Activated CD4-positive, CD25-positive, alpha-beta regulatory T cell (primary cell): ENCODE data around the gene NDUFS4.
"Not testable (repeated sequence)": the region's sequence is repeated elsewhere in the genome, so short reads cannot be mapped to it uniquely, and the experiment has no call there.

Source experiments
- DNase-seq, 4 experiments: peaks; one replicate each; lab custom pipeline; 2025; lab: John Stamatoyannopoulos, UW

The NDUFS4 gene

DNA sequence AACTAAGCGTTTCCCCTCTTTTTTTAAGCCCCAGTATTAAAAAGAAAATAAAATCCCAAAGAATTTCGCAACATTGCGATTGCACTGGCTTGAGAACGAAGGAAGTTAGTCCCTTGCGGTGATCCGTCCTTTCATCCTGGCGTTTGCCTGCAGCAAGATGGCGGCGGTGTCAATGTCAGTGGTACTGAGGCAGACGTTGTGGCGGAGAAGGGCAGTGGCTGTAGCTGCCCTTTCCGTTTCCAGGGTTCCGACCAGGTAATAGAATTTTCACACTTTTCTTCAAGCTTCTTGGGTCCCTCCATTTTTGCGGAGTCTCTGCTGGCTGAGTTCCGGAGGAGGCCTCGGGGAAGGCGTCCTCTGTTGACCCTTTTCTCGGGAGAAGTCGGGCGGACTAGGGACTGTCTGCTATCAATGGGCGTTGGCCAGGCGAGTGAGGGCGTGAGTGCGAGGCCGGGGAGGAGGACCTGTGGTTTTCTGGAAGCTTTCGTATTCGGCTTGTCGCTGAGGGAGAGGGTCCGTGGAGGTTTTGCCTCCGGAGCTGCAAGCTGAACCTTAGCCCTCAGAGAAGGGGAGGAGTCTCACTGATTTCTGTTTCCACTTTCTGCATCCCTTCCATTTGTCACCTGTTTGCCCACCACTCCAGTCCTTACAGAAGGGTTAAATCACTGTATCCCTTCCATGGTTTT is at the start of gene NDUFS4:
TSS of gene NDUFS4 (plus strand) at position 134 of the 686 bp plus-strand sequence. CDS start at position 158, 24 bp downstream.
- DNase-seq: peak; percentile 37 to 69 (median 54)

DNA sequence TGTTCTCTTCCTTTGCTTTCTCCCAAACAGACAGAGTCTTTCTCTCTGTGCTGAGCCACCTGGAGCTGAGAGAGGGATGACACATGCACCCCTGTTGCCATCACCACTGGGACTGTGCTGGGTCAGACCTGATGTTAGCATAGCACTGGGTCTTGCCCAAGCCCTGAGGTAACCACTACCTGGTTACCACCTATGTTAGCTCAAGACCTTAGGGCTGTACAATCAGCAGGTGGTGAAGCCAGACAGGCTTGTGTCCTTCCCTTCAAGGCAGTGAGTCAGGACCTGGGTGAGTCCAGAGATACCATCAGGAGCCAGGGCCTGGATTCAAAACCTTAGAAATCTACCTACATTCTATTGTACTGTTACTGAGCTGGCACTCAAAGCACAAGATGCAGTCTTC is 47.9 kb upstream of the NDUFS4 start:
- DNase-seq: no peak

DNA sequence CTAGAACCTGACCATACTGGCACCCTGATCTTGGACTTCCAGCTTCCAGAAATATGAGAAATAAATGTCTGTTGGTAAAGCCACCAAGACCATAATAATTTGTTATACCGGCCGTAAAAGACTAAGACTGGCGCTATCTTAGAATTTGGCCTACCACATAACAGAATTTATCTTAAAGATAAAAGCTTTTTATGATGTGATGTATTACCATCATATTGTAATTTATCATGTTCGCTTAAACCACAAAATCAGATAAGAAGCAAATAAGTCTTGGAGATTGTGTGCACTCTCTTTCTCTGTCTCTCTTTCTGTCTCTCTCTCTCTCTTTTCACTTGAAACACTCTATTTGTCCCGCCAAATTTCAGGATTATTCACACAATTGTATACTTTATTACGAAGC is 44.5 kb upstream of the NDUFS4 start:
- DNase-seq: no peak

DNA sequence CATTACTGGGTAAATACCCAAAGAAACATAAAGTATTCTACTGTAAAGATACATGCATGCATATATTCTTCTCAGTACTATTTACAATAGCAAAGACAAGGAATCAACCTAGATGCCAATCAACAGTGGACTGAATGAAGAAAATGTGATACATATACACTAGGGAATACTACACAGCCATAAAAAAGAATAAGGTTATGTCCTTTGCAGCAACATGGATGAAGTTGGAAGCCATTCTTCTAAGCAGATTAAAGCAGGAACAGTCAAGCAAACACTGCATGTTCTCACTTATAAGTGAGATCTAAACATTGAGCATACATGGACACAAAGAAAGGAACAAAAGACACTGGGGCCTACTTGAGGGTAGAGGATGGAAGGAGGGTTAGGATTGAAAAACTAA is 39.6 kb upstream of the NDUFS4 start:
- no peak for DNase-seq

DNA sequence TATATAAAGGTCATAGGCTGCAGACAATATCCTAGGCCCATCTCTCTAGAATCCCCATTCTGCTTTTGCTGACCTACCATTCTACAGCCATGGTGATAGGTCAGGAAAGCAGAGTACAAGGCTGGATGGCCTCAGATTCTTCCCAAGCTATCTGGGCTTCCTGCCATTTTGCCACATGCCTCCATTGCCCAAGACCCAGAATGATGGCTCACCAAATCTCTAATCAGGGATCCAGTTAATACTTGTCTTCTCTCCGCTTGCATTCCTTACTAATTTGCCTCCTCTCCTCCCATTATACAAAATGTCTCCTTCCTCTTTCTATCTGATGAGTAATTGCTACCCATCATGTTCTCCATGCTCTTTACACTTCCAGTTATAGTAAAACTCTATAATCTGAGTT is 22.7 kb upstream of the NDUFS4 start:
- DNase-seq: no peak

DNA sequence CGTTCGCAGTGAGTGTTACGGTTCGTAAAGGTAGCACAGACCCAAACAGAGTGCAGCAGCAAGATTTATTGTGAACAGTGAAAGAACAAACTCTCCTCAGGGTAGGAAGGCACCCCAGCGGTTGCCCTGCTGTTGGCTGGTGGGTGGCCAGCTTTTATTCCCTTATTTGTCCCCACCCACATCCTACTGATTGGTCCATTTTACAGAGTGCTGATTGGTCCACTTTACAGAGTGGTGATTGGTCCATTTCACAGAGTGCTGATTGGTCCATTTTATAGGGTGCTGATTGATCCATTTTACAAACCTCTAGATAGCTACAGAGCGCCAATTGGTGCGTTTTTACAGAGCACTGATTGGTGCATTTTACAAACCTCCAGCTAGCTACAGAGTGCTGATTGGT is 19.7 kb upstream of the NDUFS4 start:
- not testable (repeated sequence) for DNase-seq

DNA sequence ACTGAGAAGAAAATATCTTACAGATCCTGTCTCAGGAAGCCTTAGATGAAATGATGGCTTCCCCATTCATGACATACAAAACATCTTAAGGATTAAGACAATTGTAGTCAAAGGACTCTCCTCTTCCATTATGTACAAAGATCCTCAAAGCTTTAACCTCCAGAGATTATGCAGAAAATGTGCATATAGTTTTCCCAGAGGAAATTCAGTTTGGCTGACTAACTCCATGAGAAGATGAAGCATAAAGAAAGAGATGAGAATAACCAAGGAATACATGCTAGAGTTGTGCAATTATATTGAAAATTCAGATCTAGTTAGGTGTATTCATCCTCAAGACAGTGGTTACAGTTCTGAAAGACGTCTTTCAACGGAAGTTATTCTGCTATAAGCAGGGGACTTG is 18.6 kb upstream of the NDUFS4 start:
- DNase-seq: no peak

DNA sequence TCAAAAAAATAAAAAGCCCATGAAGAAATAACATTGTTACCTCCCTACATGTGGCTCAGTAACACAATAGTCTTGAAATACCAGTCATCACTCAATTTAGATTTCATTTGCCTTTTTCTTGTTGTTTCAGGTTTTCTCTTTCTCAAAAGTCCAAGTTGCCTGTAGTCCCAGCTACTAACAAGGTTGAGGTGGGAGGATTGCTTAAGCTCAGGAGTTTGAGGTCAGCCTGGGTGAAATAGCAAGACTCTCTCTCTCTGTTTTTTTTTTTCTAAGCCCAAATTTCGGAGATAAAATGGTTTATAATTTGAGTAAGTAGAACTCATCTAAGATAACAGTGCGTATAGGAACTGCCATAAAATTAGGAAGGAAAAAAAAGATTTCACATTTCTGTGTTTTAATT is 17.5 kb upstream of the NDUFS4 start:
- no peak for DNase-seq

DNA sequence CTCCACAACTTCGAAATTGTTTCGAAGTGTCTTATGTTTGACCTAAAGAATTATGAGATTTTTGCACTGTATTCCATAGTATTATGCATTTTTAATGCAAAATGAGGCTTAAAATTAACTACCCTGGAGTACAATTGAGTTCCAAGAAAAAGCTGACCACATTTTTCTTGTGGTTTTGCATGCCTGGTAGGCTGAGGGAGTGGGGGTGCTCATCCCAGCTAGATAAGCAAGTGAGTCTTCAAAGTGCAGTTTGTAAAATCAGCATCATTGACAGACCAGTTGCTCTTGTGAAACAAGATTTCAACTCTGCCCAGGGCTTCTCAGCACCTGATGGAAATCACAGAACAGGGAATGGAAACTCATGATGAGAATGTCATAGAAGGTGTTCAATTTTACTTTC is 17.0 kb upstream of the NDUFS4 start:
- DNase-seq: no peak

DNA sequence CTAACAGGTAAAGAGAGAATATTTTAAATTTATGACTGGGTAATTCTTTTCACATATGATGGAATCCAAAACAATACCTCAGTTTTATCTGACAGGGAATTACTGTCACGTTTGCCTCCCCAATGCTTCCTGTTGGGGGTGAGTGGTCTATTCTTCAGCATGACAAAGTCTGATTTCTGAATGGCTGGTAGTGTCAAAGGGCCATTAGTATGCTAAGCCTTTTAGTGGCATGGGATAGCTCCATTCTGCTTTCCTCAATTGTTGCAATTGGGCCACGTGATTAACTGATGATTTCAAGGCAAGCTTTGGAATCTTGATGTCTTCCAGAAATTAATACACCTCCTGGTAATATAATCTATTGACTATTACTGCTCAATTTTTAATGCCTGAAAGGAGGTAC is 14.7 kb upstream of the NDUFS4 start:
- no peak for DNase-seq

DNA sequence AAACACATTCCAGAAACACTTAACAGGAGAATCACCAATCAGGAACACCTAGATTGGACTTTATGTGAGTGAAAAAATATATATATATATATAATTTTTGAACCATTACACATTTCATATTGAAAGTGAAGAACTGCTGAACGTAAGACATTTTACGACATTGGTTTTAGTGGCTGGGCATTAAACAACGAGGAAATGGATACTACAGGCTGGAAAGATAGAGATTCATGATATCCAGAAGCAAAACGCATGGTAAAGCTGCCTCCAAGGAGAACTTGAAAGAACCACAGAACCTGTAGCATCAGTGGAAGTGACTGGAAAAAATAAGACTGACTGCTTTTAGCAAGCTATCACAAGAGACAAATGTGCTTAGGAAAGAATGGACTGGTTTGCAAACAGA is 13.2 kb upstream of the NDUFS4 start:
- DNase-seq: no peak

DNA sequence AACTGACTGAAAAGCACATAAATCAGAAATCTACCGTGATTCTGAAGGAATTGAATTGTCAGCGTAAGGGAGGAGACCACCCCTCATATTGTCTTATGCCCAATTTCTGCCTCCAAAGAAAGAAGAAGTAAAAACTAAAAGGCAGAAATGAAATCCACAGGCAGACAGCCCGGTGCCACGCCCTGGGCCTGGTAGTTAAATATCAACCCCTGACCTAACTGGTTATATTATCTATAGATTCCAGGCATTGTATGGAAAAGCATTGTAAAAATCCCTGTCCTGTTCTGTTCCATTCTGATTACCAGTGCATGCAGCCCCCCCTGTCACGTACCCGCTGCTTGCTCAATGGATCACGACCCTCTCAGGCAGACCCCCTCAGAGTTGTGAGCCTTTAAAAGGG is 11.9 kb upstream of the NDUFS4 start:
- not testable (repeated sequence) for DNase-seq

DNA sequence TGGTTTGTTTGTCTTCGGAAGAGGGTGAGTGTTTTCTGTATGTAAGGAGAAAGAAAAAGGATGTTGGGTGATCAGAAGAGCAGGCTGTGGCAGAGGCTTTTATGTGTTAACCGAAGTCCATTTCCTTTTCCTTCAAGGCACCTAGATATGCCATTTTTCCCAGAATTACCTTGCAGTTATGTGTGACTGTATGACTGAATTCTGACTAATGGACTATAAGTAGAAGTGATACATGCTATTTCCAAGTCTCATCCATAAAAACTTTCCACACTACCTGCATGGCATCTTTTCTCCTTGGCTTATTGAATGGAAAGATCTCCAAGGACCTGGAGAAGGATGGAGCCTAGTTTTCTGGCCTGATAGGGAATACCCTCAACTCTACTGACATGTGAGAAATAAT is 10.6 kb upstream of the NDUFS4 start:
- no peak for DNase-seq

DNA sequence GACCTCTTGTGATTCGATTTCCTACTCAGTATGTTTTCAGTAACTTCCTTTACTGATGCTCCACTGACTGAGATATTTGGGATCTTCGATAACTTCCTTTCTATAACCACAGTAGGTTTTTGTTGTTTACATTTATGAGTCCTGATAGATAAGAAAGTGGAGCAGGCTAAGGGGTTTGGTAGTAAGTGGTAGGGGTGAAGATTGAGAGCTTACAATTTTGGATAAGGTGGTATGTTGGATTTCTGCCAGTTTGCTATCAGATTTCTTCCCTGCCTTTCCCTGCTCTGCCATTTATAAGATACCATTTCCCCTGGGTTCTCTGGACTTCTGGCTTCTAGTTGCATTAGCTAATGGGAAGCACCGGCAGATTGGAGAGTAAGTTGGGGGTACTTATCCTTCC is 7.9 kb upstream of the NDUFS4 start:
- DNase-seq: no peak

DNA sequence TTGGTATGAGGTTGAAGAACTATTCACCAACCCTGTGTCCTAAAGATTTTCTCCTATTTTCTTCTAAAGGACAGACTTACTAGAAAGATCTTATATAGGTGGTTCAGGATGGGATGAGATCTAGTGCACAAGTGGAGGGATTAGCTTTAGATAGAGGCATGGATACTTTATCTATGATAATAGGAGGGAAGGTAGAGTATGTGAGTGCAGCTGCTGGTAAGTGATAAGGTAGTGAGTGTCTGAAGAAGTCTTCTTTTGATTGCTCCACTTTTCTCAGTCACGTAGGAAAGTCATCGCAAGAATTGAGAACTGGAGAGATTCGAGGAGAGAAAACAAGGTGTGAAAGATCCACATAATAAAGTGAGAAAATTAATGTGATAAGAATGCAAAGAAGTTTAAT is 6.0 kb upstream of the NDUFS4 start:
- DNase-seq: no peak

DNA sequence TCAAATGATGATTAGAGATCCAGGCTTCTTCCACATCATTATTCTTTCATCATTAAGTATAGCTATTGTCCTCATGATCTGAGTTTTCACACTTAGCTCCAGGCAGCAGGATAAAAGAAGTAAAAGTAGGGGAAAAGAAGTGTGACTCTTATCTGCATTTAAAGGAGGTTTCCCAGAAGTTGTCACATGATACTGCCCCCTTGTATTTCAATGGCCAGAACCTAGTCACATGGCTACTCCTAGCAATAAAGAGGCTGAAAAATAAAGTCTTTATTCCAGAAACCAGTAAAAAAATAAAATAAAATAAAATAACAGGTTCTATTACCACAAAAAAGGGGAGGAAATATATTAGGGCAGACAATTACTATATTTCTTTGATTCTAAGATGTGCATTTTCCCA is 5.3 kb upstream of the NDUFS4 start:
- no peak for DNase-seq

DNA sequence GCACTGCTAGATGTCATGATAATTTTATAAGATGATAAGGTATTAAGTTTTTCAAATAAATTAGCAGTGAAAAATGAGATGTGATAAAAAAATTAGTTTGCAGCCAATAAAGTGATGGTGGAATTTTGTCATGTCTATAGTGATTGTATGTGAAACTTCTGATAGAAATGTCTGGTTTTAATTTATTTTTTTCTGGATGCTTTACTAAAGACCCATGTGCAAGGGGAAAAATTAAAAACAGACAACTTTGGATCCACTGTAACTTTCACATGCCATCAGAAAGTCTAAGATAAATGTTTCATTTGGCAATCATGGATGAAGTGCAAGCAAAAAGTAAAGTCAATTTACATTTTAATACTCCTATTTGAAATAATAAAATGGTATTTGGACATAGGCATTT is 4.4 kb upstream of the NDUFS4 start:
- DNase-seq: no peak

DNA sequence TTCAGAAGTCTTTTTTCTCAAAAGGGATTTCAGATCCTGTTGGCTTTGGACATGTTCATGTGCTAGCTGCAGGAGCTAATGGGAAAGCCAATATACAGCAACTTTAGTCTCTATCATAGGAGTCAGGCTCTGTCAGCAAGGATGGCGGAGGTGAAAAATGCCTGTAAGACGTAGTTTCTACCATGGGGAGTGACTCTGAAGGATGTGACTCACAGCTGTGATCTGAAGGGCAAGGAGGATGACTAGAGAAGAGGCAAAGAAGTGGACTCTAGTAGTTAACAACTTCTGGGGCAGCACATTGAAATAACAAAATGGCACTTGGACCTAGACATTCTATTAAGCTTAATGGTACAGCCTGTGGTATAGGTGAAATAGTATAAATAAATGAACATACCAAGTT is 3.1 kb upstream of the NDUFS4 start:
- DNase-seq: no peak

DNA sequence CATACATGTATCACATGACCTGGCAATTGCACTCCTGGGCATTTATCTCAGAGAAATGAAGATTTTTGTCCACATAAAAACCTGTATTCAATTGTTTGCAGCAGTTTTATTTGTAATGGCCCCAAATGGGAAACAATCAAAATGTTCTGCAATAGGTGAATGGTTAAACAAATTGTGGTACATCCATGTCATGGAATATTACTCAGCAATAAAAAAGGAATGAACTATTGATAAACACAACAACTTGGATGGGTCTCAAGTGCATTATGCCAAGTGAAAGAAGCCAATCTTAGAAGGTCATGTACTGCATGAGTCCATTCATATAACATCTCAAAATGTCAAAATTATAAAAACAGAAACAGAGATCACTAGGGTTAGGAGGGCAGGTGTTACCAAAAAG is 1.5 kb upstream of the NDUFS4 start:
- DNase-seq: no peak

DNA sequence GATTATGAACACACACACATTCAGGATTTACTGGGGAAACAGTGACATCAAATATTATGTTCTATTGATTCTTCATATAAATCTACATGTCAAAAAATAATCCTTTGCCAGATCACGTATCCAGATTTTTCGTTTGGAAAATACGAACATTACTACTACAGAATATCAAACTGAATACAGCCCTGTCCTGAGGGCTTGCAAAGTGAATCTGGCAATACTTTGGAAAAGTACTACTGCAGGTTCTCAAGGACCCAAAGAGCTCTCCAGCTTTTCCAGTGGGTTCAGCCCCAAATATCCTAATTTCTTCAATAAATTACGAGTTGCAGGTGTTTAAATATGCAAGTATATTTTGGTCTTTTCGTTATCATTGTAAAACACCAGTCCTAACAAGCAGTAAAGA is 411 bp upstream of the NDUFS4 start:
- no peak for DNase-seq

DNA sequence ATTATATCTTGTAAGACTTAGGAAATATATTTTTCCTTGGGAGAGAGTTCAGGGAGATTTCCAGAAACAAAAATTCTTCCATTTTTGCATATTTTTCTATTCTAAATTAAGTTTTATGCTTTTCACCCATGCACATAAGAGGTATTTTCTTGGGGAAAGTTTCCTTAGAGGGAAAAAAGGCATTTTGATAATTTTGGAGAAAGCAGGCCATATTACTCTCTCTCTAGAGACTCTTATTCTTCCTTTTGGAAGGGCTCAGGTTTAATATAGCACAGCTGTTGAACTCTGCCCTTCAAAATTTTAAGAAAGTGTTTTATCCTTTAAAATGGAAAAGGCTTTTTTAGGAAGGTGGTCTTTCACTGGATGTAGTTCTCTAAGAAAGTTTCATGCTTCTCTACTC is 8.0 kb downstream of the NDUFS4 start:
- DNase-seq: no peak

DNA sequence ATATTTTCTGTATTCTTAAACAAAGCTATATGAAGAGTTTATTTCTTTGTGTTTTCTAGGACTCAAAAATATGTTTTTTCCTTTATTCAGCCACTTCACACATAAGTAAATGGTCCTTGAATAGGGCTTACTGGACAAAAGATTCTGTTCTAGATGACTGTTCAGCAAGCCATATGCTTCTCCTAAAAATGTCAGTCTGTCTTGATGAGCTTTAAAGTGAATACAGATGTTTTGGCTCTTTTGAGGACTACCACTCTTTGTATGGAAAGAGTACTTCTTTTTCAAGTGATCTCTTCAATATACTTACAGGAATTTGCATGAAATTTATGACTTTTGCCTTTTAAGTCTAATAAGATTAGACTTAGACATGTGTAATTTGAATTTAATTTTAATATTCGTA is 8.4 kb downstream of the NDUFS4 start:
- no peak for DNase-seq

DNA sequence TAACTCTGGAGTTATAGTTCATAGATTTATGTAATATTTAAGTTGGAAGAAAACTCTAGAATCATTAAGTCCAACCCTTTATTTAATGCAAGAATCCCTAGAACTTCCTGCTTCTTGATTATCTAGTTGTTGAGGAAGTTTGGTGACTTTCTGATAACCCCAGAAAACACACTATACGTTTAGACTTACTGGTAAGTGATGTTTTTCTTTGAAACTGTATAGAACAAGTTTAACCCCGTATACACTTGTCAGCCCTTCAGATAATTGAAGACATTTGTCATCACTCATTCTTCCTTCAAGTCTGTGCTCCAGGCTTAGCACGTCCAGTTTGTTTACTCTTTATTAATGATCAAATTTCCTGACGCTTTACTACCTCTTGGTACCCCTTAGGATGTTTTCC is 9.0 kb downstream of the NDUFS4 start:
- no peak for DNase-seq

DNA sequence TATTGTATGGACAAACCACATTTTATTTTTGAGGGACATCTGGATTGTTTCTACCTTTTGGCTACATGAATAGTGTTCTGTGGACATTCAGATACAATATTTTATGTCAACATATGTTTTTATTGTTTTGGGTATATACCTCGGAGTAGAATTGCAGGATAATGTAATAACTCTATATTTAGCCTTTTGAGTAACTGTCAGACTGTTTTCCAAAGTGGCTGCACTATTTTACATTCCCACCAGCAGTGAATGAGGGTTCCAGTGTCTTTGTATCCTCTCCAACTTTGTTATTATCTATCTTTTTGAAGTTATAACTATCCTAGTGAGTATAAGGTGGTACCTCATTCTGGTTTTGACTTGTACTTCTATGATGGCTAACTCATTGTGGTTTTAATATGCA is 11.0 kb downstream of the NDUFS4 start:
- DNase-seq: no peak

DNA sequence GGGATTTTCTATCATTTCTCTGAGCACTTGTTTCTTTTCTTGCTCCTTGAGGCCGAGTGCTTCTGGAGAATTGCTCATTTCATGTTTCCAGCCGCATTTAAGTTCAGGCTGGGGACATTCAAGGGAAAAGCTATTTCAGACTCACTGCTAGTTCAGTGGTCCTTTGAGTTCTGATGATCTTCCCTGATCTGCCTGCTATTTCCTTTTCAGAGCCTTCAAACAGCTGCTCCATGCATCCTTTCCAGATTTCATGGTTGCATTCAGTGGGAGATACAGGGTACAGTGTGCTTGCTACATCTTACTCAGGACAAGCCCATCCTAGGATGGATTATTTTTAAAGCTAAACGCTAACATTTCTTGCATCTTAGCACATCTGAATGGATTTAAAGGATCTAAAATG is 14.7 kb downstream of the NDUFS4 start:
- no peak for DNase-seq
